ENCODE measurements around the gene ANKRD11.
"Not testable (repeated sequence)": the region's sequence is repeated elsewhere in the genome, so short reads cannot be mapped to it uniquely, and the experiment has no call there.

The ANKRD11 gene

DNA sequence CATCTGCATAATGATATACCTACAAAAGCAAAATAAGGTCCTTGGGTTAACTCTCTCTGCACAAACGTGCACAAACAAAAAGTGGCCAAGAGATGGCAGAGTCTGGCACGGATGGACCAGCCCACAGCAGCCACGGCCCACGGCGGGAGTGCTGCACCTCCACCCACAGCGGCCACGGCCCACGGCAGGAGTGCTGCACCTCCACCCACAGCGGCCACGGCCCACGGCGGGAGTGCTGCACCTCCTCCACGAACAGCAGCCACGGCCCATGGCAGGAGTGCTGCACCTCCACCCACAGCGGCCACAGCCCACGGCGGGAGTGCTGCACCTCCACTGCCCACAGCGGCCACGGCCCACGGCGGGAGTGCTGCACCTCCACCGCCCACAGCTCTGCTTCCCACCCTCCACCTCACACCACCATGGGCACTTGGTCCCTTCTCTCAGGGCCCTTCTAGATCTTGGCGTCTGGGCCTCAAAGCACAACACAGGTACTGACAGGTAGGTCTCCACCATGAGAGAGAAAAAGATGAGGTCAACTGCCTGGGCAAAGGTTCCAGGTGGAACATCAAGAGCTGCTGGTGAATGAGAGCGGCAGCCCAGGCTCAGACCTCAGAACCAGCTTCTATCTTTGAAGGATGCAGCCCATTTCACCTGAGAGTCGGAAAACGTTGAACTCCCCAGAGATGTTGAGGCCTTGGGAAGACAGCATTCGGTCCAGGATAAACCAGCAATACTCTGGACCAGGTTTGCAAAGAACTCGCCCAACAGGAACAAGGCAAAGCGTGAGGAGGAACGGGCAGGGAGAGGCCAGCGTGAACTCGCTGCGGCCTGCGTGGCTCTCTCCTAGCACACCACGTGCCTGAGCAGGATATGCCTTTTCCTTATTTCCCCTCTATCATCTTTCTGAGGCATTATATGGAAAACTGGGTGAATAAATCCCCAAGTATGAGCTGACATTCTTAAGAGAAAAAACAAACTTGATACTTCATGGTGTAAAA lies 148.4 kb downstream of the ANKRD11 start:
- DNase-seq = peak; percentile 19

DNA sequence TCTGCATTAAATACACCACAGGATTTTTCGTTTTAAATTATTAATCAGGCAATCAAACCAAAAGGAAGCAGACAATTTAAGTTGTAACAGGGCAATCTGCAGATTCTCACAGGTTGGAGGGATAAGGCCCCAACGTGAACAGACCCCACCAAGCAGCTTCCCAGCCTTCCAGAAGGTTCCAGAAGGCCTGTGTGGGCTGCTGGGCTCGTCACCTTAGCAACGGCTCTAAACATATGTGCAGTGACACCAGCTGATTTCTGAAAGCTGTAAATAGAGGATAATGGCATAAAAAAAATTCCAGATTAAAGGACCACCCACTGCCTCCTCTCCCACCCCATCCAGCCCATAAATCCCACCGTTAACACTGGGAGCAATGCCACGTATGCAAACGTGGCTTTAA lies 149.1 kb downstream of the ANKRD11 start:
- no peak for DNase-seq

DNA sequence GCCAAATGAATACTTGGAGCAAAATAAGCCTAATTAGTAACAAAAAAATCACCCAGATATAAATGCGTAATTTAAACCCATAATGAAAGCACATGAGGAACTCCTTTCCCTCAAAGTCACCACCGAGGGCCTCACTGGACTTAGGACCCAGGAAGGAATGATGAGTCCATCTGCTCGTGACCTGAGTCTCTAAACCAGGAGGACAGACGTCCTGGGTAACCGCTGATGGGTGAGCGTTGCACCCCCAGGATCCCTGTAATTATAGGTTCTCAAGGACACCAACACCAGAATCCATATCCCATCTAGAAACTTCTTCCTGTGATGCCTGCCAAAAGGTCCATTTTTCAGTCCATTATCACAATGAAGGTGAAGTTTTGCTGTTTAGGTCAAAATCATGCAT lies 151.5 kb downstream of the ANKRD11 start:
- no peak for DNase-seq

DNA sequence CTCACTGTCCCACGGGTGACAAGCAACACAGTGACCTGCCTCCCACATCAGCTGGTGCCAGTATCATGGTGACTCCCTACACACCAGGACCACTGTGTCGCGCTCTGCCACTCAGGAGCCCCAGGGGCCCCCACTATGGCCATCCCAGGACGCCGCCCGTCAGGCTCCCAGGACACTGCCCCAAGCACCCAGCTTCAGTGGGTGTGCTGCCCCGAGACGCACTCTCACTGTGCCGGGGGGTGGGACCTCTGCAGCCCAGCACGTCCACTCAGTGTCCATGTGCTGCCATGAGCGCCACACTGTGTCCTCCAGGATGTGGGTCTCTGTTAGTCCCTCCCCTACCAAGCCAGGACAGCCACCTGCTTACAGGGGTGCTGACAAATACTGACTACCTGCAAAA lies 152.4 kb downstream of the ANKRD11 start:
- DNase-seq = no peak

DNA sequence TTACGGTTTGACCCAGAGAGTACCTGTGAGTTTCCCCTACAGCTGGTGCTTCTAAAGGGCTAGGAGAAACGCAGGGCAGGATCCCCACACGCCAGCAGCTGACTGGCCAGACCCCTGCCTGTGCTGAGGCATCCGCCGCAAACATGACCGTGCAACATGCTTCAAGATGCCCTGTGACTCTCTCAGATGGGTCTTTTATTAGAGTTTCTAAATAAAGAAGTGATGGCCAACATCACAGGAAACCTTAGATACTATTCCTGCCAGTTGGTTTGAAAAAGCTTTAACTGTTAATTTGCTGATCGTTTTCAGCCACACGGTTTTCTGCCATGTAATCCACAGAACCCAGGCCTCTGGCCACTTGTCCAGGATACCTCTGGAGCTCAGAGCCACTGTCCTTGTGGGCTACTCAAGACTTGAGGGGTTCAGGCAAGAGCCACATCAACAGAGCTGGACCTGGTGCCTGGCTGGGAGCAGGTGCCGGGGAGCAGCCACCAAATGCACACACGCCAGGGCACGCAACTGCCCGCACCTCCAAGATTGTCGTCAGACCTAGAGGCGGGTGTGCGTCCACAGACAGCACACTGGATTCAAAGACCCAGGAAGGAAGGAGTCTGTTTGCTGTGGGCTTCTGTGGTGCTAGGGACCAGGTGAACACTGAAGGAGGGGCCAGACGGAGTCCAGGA lies 154.4 kb downstream of the ANKRD11 start:
- DNase-seq = no peak

DNA sequence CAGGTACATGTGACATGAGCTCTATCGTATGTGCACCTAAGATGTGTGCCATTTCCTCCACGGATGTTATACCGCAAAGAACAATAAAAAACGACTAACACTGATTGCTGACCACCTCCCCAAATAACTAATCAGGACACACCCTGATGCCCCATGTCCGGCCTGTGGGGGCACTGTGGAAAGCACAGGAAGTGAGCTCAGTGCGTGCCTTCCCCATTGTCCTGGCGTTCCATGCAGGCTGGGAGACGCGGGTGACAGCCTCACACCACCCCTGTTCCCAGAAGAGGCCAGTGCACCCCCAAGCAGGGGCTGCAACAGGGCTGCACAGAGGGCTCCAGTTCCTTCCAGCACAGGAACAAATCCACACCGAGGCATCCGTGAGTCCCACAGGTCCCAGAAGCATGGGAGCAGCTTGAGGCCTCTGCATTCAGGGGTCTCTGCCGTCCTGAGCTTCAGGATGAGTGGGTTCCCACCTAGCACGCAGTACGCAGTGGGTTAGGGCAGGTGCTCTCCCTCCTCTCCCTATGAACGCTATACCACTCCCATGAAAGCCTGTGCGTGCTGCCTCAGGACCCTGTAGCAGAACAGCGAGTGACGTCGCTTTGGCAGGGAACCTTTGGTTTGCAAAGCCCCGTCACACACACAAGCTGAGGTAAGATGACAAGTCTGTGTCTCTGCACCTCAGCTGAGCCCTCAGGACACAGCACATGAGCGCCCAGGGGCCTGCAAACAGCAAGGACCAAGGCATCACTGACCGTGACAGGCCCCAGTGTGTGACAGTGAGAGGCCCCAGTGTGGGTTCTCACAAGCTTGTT lies 155.2 kb downstream of the ANKRD11 start:
- DNase-seq = no peak

DNA sequence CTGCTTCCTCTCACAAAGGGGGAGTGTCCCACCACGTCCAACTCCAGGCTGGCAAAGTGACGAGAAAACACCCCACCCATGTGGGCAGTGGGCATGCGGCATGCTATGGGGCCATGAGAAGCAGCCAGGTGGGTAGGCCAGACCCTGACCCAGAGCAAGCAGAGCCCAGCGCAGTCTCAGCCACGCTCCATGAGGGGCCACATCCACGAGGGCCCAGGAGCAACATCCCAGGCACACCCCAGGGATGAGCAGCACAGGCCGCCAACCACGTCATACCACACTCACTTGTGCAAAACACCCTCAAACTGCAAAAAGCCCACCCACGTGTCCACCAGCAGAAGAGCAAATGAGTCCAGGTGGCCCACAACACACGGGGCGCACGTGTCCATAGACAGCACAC lies 155.9 kb downstream of the ANKRD11 start:
- DNase-seq = no peak

DNA sequence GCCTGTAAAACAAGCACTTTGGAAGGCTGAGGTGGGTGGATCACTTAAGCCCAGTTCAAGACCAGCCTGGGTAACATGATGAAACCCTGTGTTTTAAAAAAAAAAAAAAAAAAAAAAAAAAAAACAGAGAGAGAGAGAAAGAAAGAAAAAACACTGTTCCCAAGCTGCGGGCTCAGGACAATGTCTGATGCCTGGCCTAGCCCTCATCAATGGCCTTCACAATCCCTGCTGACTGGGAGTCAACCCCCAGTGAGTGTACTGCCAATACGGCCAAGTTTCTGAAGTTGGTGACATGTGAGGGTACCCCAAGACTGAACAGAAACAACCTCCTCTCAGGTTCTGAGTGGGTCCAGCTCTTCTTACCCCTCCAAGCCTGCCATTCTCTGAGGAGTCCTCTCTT lies 156.3 kb downstream of the ANKRD11 start:
- DNase-seq = no peak

DNA sequence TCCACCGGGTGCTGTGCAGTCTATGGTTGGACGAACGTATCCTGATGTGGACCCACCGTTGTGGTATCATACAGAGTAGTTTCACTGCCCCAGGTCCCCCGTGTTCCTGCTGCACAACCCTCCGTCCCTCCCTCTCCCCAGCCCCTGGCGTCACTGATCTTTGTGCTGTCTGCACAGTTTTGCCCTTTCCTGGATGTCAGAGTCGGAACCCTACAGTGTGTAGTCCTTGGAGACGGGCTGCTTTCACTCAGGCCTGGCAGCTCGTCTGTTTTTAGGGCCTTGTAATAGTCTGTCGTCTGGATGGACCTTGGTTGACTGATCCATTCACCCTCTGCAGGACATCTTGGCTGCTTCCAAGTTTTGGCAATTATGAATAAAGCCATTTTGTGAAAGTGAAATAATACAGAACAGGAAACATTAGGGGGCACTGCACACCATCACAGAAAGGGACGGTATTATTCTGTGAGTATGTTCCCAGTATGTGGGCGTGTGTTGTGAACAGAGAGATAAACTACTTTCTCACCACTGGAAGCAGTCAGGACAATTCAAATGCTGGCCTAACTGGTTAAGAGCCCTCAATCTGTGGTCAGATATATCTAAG lies 156.9 kb downstream of the ANKRD11 start:
- DNase-seq = peak; percentile 34

DNA sequence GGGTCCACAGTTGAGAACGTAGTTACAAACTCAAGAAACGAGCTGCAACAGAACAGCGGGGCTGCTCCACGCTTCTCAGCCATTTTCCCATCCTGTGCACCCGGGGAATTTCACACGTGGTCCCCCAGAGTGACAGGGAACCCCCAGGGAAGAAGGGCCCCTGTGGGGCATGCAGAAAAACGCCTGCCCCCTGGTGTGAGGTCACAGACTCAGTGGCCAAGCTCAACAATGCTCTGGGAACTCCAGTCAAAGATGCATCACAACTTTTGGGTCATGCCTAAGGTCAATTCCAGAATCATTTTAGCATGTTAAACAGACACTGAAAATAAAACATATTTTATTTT lies 157.5 kb downstream of the ANKRD11 start:
- DNase-seq = no peak

DNA sequence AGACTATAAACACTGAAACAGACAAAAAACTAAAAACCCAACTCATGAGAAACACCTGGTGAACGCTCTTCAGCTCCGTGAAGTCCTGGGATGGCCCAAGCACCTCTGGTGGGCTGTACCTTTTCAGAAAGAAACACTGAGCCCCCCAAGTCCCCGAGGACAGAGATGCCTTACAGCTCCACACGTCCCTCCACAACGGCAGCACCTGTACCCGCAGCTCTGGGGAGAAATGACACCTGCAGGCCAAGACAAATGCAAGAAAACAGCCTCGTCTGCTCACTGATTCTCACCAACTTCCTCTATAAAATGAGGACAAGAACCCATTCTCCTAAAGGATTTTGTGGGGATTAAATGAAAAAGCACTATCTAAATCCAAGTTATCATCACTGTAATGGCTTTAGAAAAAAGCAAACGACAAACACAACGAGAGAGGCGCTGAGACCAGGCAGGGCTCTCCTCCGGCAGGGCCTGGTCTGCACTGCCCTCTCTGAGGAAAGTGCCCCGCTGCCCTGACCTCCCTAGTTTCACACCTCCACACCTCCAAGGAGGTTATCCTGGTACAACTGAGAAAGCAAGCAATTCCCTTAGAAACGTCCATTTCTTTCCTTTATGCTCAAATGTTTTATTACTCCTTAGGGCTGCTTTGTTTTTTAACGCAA lies 158.0 kb downstream of the ANKRD11 start:
- no peak for DNase-seq

DNA sequence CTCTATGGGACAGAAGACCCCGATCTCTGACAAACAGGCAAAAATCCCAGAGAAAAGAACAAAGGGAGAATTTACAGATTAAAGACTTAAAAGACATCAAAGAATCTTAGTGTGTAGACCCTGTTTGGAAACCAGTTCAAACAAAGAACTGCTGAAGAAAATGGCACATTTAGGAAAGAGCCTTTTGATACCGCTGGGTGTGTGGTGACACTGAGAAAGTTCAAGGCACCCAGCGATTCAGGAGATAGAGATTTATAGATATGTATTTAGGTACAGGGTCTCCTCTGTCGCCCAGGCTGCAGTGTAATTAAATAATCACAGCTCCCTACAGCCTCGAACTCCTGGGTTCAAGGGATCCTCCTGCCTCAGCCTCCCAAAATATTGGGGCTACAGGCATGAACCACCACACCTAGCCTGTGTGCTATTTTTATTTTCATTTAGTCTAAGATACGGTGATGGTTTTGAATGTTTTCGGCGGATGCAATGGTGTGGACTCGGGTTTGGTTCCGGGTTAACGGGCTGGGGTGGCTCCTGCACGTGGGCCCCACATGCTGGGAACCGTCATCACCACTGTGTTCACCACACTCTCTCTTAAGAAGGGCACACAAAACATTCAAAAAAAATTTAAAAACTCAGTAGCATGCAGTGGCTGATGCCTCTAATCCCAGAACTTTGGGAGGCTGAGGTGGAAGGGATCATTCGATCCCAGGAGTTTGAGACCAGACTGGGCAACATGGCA lies 158.8 kb downstream of the ANKRD11 start:
- DNase-seq = no peak

DNA sequence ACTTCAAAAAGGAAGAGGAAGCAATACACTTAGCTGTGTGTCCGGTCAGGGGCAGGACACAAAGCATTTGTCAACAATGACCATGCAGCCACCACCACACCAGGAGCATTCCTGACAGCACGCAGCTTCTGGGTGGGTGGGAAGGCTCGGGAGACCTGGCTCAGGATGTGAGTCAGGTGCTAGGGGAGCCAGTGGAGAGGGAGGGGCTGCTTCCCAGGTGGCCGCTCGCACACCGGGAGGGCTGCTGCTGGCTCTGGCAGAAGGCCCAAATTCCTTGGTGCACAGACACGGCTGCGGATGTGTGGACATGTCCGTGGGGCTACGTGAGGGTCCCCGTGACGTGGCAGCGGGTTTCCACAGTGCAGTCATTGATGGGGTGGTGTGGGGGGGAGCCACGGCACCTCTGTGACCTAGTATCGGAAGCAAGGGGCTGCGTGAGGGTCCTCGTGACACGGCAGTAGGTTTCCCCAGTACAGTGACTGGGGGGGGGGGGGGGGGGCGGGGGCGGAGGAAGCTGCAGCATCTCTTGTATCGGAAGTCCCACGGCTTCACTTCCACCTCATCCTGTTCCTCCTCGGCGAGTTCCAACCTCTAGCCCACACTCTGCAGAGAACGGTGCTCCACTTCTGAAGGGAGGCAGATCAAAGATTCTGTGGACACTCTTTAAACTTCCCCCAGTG lies 160.0 kb downstream of the ANKRD11 start:
- peak; percentile 22 for DNase-seq

DNA sequence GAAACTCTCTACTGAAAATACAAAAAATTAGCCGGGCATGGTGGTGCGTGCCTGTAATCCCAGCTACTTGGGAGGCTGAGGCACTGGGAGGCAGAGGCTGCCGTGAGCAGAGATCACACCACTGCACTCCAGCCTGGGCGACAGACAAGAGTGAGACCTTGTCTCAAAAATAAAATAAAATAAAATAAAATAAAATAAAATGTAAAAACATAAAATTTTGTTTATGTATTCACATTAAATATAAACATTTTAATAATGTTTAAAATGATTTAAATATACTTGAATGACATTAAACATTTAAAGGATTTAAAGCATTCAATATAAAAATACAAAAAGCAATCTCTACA lies 160.6 kb downstream of the ANKRD11 start:
- DNase-seq = not testable (repeated sequence)

DNA sequence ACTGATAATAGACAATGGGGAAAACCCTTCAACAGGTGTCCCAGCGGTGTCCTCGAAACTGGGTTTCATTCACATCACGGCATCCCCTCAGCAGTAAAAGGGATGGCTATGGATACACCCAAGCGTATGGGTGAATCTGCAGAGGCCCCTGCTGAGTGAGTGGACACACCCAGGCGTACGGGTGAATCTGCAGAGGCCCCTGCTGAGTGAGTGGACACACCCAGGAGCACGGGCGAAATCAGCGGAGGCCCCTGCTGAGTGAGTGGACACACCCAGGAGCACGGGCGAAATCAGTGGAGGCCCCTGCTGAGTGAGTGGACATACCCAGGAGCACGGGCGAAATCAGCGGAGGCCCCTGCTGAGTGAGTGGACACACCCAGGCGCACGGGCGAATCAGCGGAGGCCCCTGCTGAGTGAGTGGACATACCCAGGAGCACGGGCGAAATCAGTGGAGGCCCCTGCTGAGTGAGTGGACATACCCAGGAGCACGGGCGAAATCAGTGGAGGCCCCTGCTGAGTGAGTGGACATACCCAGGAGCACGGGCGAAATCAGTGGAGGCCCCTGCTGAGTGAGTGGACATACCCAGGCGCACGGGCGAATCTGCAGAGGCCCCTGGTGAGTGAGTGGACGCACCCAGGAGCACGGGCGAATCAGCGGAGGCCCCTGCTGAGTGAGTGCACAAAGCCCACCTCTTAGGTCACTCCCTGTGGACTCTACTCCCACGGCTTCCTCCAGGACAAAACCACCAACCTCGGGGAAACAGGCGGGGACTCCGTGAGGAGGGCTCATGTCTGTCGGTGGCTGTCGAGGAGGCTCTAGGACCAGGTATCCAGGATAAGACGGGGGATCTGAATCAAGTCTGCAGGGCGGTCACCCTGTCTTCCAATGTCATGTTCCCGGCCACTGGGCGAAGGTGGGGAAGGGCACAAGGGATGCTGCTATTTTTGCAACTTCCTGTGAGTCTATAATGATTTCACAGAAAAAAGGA lies 161.7 kb downstream of the ANKRD11 start:
- DNase-seq = not testable (repeated sequence)

DNA sequence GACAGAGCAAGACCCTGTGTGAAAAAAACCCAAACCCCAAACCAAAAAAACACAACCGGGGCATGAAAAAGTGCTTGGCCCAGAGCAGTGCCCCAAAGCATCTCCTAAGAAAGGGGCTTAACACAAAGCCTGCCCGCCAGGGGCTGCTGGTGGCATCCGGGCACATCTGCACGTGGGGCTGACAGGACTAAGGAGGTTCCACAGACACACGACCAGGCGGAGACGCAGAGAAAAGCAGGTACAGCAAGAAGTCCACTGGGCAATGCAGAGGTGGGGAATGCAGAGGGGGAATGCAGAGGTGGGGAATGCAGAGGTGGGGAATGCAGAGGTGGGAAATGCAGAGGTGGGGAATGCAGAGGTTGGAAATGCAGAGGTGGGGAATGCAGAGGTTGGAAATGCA lies 163.6 kb downstream of the ANKRD11 start:
- no peak for DNase-seq

DNA sequence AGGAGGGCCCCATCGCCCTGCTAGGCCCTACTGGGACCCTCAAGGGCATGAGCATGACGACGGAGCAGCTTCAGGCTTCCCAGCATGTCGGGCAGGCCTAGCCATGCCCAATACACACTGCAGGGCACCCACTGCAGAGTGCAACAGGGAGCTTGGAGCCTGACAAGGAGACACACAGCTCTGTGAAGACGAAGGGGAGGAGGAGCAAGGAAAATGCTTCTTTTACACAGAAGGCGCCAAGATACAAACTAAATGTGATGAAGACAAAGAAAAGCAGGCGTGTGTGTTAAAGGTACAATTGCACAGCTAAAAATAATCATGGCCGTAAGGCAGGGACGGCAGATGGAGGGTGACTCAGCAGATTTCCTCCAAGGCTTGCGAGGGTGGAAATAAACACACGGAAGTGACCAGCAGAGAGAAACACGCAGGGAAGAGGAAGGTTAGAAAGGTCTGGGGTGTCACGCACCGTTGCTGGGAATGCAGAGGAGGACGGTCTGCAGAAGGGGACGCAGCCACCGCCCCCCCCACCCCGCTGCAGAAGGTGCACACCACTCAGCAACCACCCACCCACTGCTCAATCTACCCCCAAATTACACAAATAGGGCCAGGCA lies 164.4 kb downstream of the ANKRD11 start:
- peak; percentile 31 for DNase-seq

DNA sequence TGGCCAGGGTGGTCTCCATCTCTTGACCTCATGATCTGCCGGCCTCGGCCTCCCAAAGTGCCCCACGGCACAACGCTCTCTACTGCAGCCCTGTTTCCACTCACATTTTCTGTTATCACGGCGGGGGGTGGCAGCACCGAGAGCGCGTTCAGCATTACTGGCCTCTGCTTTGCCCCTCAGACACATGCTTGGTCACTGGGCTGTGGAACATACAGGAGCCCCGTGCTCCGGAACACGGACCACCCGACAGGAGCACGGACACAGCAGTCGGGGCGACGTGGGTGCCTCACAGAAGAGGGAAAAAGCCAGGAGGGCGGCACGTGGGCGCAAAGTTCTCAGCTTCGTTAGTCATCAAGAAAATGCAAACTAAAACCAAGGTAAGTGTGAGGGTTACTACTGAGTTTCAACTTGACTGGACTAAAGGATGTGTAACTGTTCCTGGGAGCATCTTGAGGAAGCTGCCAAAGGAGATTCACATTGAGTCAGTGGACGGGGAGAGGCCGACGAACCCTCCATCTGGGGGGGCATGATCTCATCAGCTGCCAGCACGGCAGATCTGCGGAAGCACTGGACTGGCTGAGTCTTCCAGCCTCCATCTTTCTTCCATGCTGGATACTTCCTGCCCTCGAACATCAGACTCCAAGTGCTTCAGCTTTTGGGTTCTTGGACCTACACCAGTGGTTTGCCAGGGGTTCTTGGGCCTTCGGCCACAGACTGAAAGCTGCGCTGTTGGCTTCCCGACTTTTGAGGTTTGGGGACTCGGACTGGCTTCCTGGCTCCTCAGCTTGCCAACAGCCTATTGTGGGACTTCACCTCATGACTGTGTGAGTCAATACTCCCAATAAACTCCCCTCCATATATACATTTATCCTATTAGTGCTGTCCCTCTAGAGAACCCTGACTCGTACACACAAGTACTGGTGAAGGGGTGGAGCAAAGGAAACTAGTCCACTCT lies 166.0 kb downstream of the ANKRD11 start:
- DNase-seq = no peak

Measured in CD4-positive, alpha-beta T cell treated with Interferon gamma for 1 hour (primary cell).